OCI-LY1 (cell line): ENCODE measurements around the gene HEG1.
"Not testable (repeated sequence)": the region's sequence is repeated elsewhere in the genome, so short reads cannot be mapped to it uniquely, and the experiment has no call there.

Experiments used
- H2AFZ ChIP-seq: fragments of 200-600 bp; sonication (generic), shearing (Covaris generic); 2 replicates; pipeline ENCODE4 v1.6.0; 2014; ENCODE audit warnings: antibody characterized with exemption, mild to moderate bottlenecking, low read length
- H3F3A ChIP-seq: fragments of 200-600 bp; sonication (generic), shearing (Covaris generic); 2 replicates; pipeline ENCODE4 v1.6.0; 2014; ENCODE audit warnings: mild to moderate bottlenecking, antibody characterized with exemption, low read length, moderate library complexity; ENCODE audit not compliant: insufficient read depth
- H3K27ac ChIP-seq: fragments of 200-600 bp; sonication (generic); 2 replicates; pipeline ENCODE4 v1.5.1; 2014; ENCODE audit warnings: low read length, mixed run types, mild to moderate bottlenecking, low read depth; ENCODE audit not compliant: poor library complexity, severe bottlenecking
- H3K27me3 ChIP-seq: fragments of 200-600 bp; sonication (generic); 2 replicates; pipeline ENCODE4 v1.6.0; 2014; ENCODE audit warnings: antibody characterized with exemption, mild to moderate bottlenecking, low read length, moderate library complexity; ENCODE audit not compliant: insufficient read depth
- H3K36me3 ChIP-seq: fragments of 200-600 bp; sonication (generic); 2 replicates; pipeline ENCODE4 v1.6.1; 2014; ENCODE audit warnings: mild to moderate bottlenecking, antibody characterized with exemption, low read length, moderate library complexity, mixed read lengths; ENCODE audit not compliant: insufficient read depth
- H3K4me1 ChIP-seq: fragments of 200-600 bp; sonication (generic); 2 replicates; pipeline ENCODE4 v1.5.1; 2014; ENCODE audit warnings: mild to moderate bottlenecking, low read length, moderate library complexity; ENCODE audit not compliant: insufficient read depth, severe bottlenecking
- H3K4me2 ChIP-seq: fragments of 200-600 bp; sonication (generic), shearing (Covaris generic); 2 replicates; pipeline ENCODE4 v1.6.1; 2014; ENCODE audit warnings: low read length
- H3K4me3 ChIP-seq: fragments of 200-600 bp; sonication (generic); 2 replicates; pipeline ENCODE4 v1.5.1; 2014; ENCODE audit warnings: low read length, low read depth, mild to moderate bottlenecking, mixed read lengths; ENCODE audit not compliant: poor library complexity, severe bottlenecking
- H3K79me2 ChIP-seq: fragments of 200-600 bp; shearing (Covaris generic); 2 replicates; pipeline ENCODE4 v1.6.1; 2016; ENCODE audit warnings: mixed run types, low read length, mixed read lengths; ENCODE audit not compliant: insufficient read depth
- H3K9ac ChIP-seq: fragments of 200-600 bp; sonication (generic), shearing (Covaris generic); 2 replicates; pipeline ENCODE4 v1.6.1; 2014; ENCODE audit warnings: mild to moderate bottlenecking, low read length, mixed read lengths
- H3K9me2 ChIP-seq: fragments of 200-600 bp; sonication (generic), shearing (Covaris generic); 2 replicates; pipeline ENCODE4 v1.6.1; 2014; ENCODE audit warnings: low read depth, mild to moderate bottlenecking, low read length, mixed read lengths
- H3K9me3 ChIP-seq: fragments of 200-600 bp; shearing (Covaris generic); 2 replicates; pipeline ENCODE4 v1.6.1; 2014; ENCODE audit warnings: low read length, mixed read lengths
- H4K20me1 ChIP-seq: fragments of 200-600 bp; sonication (generic), shearing (Covaris generic); 2 replicates; pipeline ENCODE4 v1.6.0; 2016; ENCODE audit warnings: mild to moderate bottlenecking, low read length; ENCODE audit not compliant: insufficient read depth
- EZH2 ChIP-seq: fragments of 200-600 bp; sonication (generic), shearing (Covaris generic); IDR thresholded peaks from 2 replicates; pipeline ENCODE4 v1.8.0; 2017; ENCODE audit warnings: borderline replicate concordance, mixed run types, mild to moderate bottlenecking, antibody characterized with exemption, low read length, moderate library complexity, mixed read lengths
- TF ChIP-seq, protein P1 (sequence below): fragments of 200-600 bp; sonication (generic), shearing (Covaris generic); IDR thresholded peaks from 2 replicates; pipeline ENCODE4 v1.5.1; 2017; ENCODE audit warnings: mild to moderate bottlenecking, antibody characterized with exemption, low read length, moderate library complexity, mixed read lengths

HEG1 gene

GRCh38 chr3:125083776-125084175 is 28.0 kb upstream of the HEG1 start:
- H2AFZ ChIP-seq: no peak overlapping the region
- H3K27me3 ChIP-seq: no peaks in the 10 kb centered on the region
- no peaks in the 10 kb centered on the region for H3K9me3 ChIP-seq
- H3K9ac ChIP-seq: no peak overlapping the region
- no peaks in the 10 kb centered on the region for H3K79me2 ChIP-seq
- no peaks in the 10 kb centered on the region for H3F3A ChIP-seq
- H3K9me2 ChIP-seq: no peaks in the 10 kb centered on the region
- no peak overlapping the region for H3K4me3 ChIP-seq
- H3K27ac ChIP-seq: no peak overlapping the region
- no peaks in the 10 kb centered on the region for H4K20me1 ChIP-seq
- no peaks in the 10 kb centered on the region for H3K4me1 ChIP-seq
- H3K4me2 ChIP-seq: no peak overlapping the region
- H3K36me3 ChIP-seq: no peaks in the 10 kb centered on the region
- no peak for TF ChIP-seq EZH2
- TF ChIP-seq, protein P1, sequence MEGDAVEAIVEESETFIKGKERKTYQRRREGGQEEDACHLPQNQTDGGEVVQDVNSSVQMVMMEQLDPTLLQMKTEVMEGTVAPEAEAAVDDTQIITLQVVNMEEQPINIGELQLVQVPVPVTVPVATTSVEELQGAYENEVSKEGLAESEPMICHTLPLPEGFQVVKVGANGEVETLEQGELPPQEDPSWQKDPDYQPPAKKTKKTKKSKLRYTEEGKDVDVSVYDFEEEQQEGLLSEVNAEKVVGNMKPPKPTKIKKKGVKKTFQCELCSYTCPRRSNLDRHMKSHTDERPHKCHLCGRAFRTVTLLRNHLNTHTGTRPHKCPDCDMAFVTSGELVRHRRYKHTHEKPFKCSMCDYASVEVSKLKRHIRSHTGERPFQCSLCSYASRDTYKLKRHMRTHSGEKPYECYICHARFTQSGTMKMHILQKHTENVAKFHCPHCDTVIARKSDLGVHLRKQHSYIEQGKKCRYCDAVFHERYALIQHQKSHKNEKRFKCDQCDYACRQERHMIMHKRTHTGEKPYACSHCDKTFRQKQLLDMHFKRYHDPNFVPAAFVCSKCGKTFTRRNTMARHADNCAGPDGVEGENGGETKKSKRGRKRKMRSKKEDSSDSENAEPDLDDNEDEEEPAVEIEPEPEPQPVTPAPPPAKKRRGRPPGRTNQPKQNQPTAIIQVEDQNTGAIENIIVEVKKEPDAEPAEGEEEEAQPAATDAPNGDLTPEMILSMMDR: no peak

- H3K27me3 ChIP-seq, H3K9ac ChIP-seq, H3K27ac ChIP-seq, H3K4me3 ChIP-seq, H3K36me3 ChIP-seq, H3F3A ChIP-seq, H3K4me2 ChIP-seq, H3K4me1 ChIP-seq, H3K9me2 ChIP-seq, H3K9me3 ChIP-seq, H4K20me1 ChIP-seq, H2AFZ ChIP-seq, H3K79me2 ChIP-seq: not testable (repeated sequence)
Observed at GRCh38 chr3:125082339-125082738, 26.5 kb upstream of the HEG1 start.

GRCh38 chr3:125080077-125080476 is 24.3 kb upstream of the HEG1 start:
- Histone ChIP-seq H3K4me1 (no peaks in the 10 kb centered on the region), H3F3A (no peaks in the 10 kb centered on the region), H3K4me3 (no peak overlapping the region), H2AFZ (no peak overlapping the region), H3K79me2 (no peaks in the 10 kb centered on the region), H3K9me3 (no peaks in the 10 kb centered on the region), H3K36me3 (no peaks in the 10 kb centered on the region), H3K27me3 (no peaks in the 10 kb centered on the region), H3K9me2 (no peaks in the 10 kb centered on the region), H3K9ac (no peak overlapping the region), H3K4me2 (no peak overlapping the region), H3K27ac (no peak overlapping the region), H4K20me1 (no peaks in the 10 kb centered on the region)
- TF ChIP-seq EZH2: no peak
- TF ChIP-seq, protein P1: no peak

DNA sequence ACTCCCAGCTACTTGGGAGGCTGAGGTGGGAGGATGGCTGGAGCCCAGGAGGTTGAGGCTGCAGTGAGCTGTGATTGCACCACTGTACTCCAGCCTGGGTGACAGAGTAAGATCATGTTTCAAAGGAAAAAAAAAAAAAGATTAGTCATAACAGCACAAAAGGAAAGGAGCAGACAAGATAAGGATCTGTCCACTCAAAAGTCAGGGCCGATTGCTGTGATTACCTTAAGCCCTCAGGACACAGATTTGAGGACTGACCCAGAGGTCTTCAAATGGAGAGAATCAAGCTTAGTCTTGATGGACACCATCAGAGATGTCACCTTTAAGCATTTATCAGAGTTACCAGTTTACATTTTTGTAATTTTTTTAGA is 23.9 kb upstream of the HEG1 start:
- Histone ChIP-seq H3K4me3 (no peak overlapping the region), H3K27ac (no peak overlapping the region), H3K36me3 (no peaks in the 10 kb centered on the region), H3K79me2 (no peaks in the 10 kb centered on the region), H3K4me2 (no peak overlapping the region), H3F3A (no peaks in the 10 kb centered on the region), H4K20me1 (no peaks in the 10 kb centered on the region), H3K9me3 (no peaks in the 10 kb centered on the region), H3K4me1 (no peaks in the 10 kb centered on the region), H3K27me3 (no peaks in the 10 kb centered on the region), H3K9me2 (no peaks in the 10 kb centered on the region), H2AFZ (no peak overlapping the region), H3K9ac (no peak overlapping the region)
- TF ChIP-seq, protein P1: no peak
- no peak for TF ChIP-seq EZH2
